Measurements from ENCODE around the gene FIGN. TPM values are rescaled to one million over a fixed set of nuclear protein-coding genes. Genes with fewer than 3 reads are reported as not detected.

Gene FIGN
- total RNA-seq, 1 experiment from 2014 or later, result not detected

GRCh38 chr2:163767097-163767496 is 31.3 kb upstream of the FIGN start:
- ChIA-PET POLR2A (no interaction called here), CTCF (no interaction called here)
- intact Hi-C loops (cut with micrococcal nuclease; ENCODE audit: unreplicated experiment), result loop anchor here (5.0 kb wide), 1 partner anchor 110 kb away; no protein-coding TSS in a partner anchor
- peaks cover 5% of the 10 kb centered on the region for H3K27me3 Mint-ChIP-seq (ENCODE audit: insufficient read depth, unreplicated experiment)
- no peak overlapping the region for H3K27ac Mint-ChIP-seq (ENCODE audit: unreplicated experiment)
- Histone ChIP-seq H3K4me1 (no peaks in the 10 kb centered on the region), H3K9me3 (no peaks in the 10 kb centered on the region), H3K4me3 (ENCODE audit: low read depth, low read length) (no peak overlapping the region), H3K27me3 (replicated peaks; ENCODE audit: control insufficient read depth, insufficient read depth, low read length) (no peaks in the 10 kb centered on the region), H3K36me3 (ENCODE audit: control insufficient read depth, insufficient read depth, low read length) (no peaks in the 10 kb centered on the region)
- H3K4me1 Mint-ChIP-seq (ENCODE audit: low read depth, unreplicated experiment), result no peaks in the 10 kb centered on the region
- no peak overlapping the region for H3K4me3 Mint-ChIP-seq (ENCODE audit: unreplicated experiment)
- no peaks in the 10 kb centered on the region for H3K36me3 Mint-ChIP-seq (ENCODE audit: insufficient read depth, unreplicated experiment)
- DNase-seq, result no peak
- BruUV-seq (replicated peaks), result no TSS peak
- no peak for TF ChIP-seq CTCF (IDR thresholded peaks at IDR 0.05; ENCODE audit: insufficient read depth in 1 of 2, low read depth in 1 of 2, low read length in 1 of 2, severe bottlenecking in 1 of 2, unreplicated experiment in 1 of 2)
- H3K9me3 Mint-ChIP-seq (ENCODE audit: unreplicated experiment), result no peaks in the 10 kb centered on the region

- H3K27me3 ChIP-seq (replicated peaks; ENCODE audit: control insufficient read depth, insufficient read depth, low read length), result no peaks in the 10 kb centered on the region
Observed at GRCh38 chr2:163764566-163764965, 28.8 kb upstream of the FIGN start.

GRCh38 chr2:163759013-163759412 is 23.2 kb upstream of the FIGN start:
- no peaks in the 10 kb centered on the region for H3K36me3 ChIP-seq (ENCODE audit: control insufficient read depth, insufficient read depth, low read length)
- DNase-seq, result no peak
- Mint-ChIP-seq H3K36me3 (ENCODE audit: insufficient read depth, unreplicated experiment) (no peaks in the 10 kb centered on the region), H3K27ac (ENCODE audit: unreplicated experiment) (no peak overlapping the region), H3K4me1 (ENCODE audit: low read depth, unreplicated experiment) (no peaks in the 10 kb centered on the region), H3K9me3 (ENCODE audit: unreplicated experiment) (no peaks in the 10 kb centered on the region), H3K4me3 (ENCODE audit: unreplicated experiment) (no peak overlapping the region), H3K27me3 (ENCODE audit: insufficient read depth, unreplicated experiment) (peaks cover 3% of the 10 kb centered on the region)
- no peak for TF ChIP-seq CTCF (IDR thresholded peaks at IDR 0.05; ENCODE audit: insufficient read depth in 1 of 2, low read depth in 1 of 2, low read length in 1 of 2, severe bottlenecking in 1 of 2, unreplicated experiment in 1 of 2)
- intact Hi-C loops (cut with micrococcal nuclease; ENCODE audit: unreplicated experiment), result no loop called here
- no TSS peak for BruUV-seq (replicated peaks)
- no peaks in the 10 kb centered on the region for H3K9me3 ChIP-seq
- H3K4me3 ChIP-seq (ENCODE audit: low read depth, low read length), result no peak overlapping the region
- POLR2A ChIA-PET, result no interaction called here
- CTCF ChIA-PET, result no interaction called here
- no peaks in the 10 kb centered on the region for H3K4me1 ChIP-seq
- no peaks in the 10 kb centered on the region for H3K27me3 ChIP-seq (replicated peaks; ENCODE audit: control insufficient read depth, insufficient read depth, low read length)

More at GRCh38 chr2:163764566-163764965, 28.8 kb upstream of the FIGN start:
- no peak overlapping the region for H3K27ac Mint-ChIP-seq (ENCODE audit: unreplicated experiment)
- no peaks in the 10 kb centered on the region for H3K36me3 ChIP-seq (ENCODE audit: control insufficient read depth, insufficient read depth, low read length)
- TF ChIP-seq CTCF (IDR thresholded peaks at IDR 0.05; ENCODE audit: insufficient read depth in 1 of 2, low read depth in 1 of 2, low read length in 1 of 2, severe bottlenecking in 1 of 2, unreplicated experiment in 1 of 2), result no peak
- H3K9me3 Mint-ChIP-seq (ENCODE audit: unreplicated experiment), result no peaks in the 10 kb centered on the region
- BruUV-seq (replicated peaks), result no TSS peak
- no peaks in the 10 kb centered on the region for H3K4me1 ChIP-seq
- DNase-seq, result no peak
- no peaks in the 10 kb centered on the region for H3K9me3 ChIP-seq
- POLR2A ChIA-PET, result no interaction called here
- no peak overlapping the region for H3K4me3 Mint-ChIP-seq (ENCODE audit: unreplicated experiment)
- CTCF ChIA-PET, result no interaction called here
- no peak overlapping the region for H3K4me3 ChIP-seq (ENCODE audit: low read depth, low read length)
- H3K4me1 Mint-ChIP-seq (ENCODE audit: low read depth, unreplicated experiment), result no peaks in the 10 kb centered on the region
- no peaks in the 10 kb centered on the region for H3K36me3 Mint-ChIP-seq (ENCODE audit: insufficient read depth, unreplicated experiment)
- intact Hi-C loops (cut with micrococcal nuclease; ENCODE audit: unreplicated experiment), result no loop called here
- peaks cover 5% of the 10 kb centered on the region for H3K27me3 Mint-ChIP-seq (ENCODE audit: insufficient read depth, unreplicated experiment)
